ENCODE results near the gene EPB41L4A.

DNA sequence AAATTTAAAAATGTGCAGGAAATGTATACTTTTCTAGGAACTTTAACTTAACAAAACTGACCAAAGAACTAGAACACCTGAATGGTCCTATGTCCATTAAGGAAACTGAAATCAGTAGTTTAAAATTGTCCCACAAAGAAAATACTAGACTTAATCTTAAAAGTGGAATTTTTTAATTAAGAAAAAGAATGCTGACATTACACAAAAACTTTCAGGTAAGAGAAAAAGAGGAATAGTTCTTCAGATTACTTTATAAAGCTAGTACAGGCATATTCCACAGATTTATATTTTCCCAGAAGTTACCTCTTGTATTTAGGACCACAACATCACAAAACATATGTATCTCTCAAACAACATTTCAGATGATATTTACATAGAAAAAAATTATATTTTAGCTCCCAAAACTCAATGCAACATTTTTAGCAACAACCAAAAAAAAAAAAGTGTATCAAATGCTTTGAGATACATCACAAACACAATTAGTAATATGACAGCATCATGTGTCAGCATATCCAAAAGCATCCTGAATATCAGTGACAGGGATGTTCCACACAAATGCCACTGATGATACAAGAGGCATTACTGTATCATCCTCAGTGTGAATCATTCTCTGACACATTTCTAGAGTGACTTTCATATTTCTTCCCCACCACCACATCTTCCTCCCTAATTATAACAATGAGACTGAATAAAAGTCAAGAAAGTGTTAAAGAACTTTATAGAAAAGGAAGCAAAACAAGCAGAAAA lies 264.0 kb downstream of the EPB41L4A start:
- TF ChIP-seq, protein P1, sequence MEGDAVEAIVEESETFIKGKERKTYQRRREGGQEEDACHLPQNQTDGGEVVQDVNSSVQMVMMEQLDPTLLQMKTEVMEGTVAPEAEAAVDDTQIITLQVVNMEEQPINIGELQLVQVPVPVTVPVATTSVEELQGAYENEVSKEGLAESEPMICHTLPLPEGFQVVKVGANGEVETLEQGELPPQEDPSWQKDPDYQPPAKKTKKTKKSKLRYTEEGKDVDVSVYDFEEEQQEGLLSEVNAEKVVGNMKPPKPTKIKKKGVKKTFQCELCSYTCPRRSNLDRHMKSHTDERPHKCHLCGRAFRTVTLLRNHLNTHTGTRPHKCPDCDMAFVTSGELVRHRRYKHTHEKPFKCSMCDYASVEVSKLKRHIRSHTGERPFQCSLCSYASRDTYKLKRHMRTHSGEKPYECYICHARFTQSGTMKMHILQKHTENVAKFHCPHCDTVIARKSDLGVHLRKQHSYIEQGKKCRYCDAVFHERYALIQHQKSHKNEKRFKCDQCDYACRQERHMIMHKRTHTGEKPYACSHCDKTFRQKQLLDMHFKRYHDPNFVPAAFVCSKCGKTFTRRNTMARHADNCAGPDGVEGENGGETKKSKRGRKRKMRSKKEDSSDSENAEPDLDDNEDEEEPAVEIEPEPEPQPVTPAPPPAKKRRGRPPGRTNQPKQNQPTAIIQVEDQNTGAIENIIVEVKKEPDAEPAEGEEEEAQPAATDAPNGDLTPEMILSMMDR (IDR thresholded peaks at IDR 0.05), result no peak
- no peak for TF ChIP-seq SIN3A (IDR thresholded peaks at IDR 0.05; ENCODE audit: borderline replicate concordance, insufficient read depth, low read depth, low read length)
- TF ChIP-seq POLR2AphosphoS5 (IDR thresholded peaks at IDR 0.05; ENCODE audit: low read depth, low read length), result no peak
